Trophoblast cell (in vitro differentiated cells and primary cell): Measurements from ENCODE around the gene NR5A1.

ENCODE experiments used
- DNase-seq, 2 donors: peaks; one replicate each; pipeline ENCODE4 v3.0.0-alpha.2; 2016
- H2AFZ ChIP-seq: 2 replicates; pipeline ENCODE4 v1.6.1; 2013; ENCODE audit warnings: low read length, moderate library complexity, mild to moderate bottlenecking; ENCODE audit not compliant: insufficient read depth, poor library complexity
- H2AK5ac ChIP-seq: 2 replicates; pipeline ENCODE4 v1.6.1; 2013; ENCODE audit warnings: mild to moderate bottlenecking, low read length
- H2BK120ac ChIP-seq: 2 replicates; pipeline ENCODE4 v1.6.1; 2013; ENCODE audit warnings: low read length, mild to moderate bottlenecking, moderate library complexity; ENCODE audit not compliant: insufficient read depth, poor library complexity
- H2BK12ac ChIP-seq: 2 replicates; pipeline ENCODE4 v1.6.1; 2013; ENCODE audit warnings: mild to moderate bottlenecking, low read length, moderate library complexity
- H2BK5ac ChIP-seq: 2 replicates; pipeline ENCODE4 v1.6.1; 2013; ENCODE audit warnings: low read length, low read depth, moderate library complexity, mild to moderate bottlenecking; ENCODE audit not compliant: poor library complexity
- H3K14ac ChIP-seq: 2 replicates; pipeline ENCODE4 v1.6.1; 2013; ENCODE audit warnings: mild to moderate bottlenecking, low read length
- H3K18ac ChIP-seq: 2 replicates; pipeline ENCODE4 v1.6.1; 2013; ENCODE audit warnings: mild to moderate bottlenecking, low read length
- H3K23ac ChIP-seq: 2 replicates; pipeline ENCODE4 v1.6.1; 2013; ENCODE audit warnings: low read length
- H3K27ac ChIP-seq: 2 replicates; pipeline ENCODE4 v1.5.1; 2013; ENCODE audit warnings: low read depth, mild to moderate bottlenecking, inconsistent platforms, low read length, moderate library complexity
- H3K27me3 ChIP-seq: 2 replicates; pipeline ENCODE4 v1.6.1; 2013; ENCODE audit warnings: inconsistent platforms, mild to moderate bottlenecking, low read length, moderate library complexity; ENCODE audit not compliant: insufficient read depth
- H3K36me3 ChIP-seq, 2 experiments: 1 replicate in 1 of 2; 2 replicates in 1 of 2; pipeline ENCODE4 v1.6.1; 2013; ENCODE audit warnings: low read length in 2 of 2, mild to moderate bottlenecking in 2 of 2, moderate library complexity in 1 of 2; ENCODE audit not compliant: insufficient read depth in 2 of 2, control insufficient read depth in 1 of 2
- H3K4ac ChIP-seq: 2 replicates; pipeline ENCODE4 v1.6.1; 2013; ENCODE audit warnings: low read depth, mild to moderate bottlenecking, low read length, moderate library complexity
- H3K4me1 ChIP-seq, 2 experiments: 1 replicate in 1 of 2; 2 replicates in 1 of 2; pipeline ENCODE4 v1.6.1; 2013; ENCODE audit warnings: low read length in 2 of 2, mild to moderate bottlenecking in 2 of 2, moderate library complexity in 1 of 2; ENCODE audit not compliant: insufficient read depth in 2 of 2, control insufficient read depth in 1 of 2
- H3K4me2 ChIP-seq: 2 replicates; pipeline ENCODE4 v1.6.1; 2013; ENCODE audit warnings: inconsistent platforms, mild to moderate bottlenecking, low read length, moderate library complexity
- H3K4me3 ChIP-seq: 2 replicates; pipeline ENCODE4 v1.5.1; 2013; ENCODE audit warnings: mild to moderate bottlenecking, low read depth, low read length, inconsistent platforms
- H3K79me1 ChIP-seq: one replicate; pipeline ENCODE4 v1.6.1; 2013; ENCODE audit warnings: low read length
- H3K79me2 ChIP-seq: 2 replicates; pipeline ENCODE4 v1.6.1; 2013; ENCODE audit warnings: low read length, mild to moderate bottlenecking; ENCODE audit not compliant: control insufficient read depth, insufficient read depth, poor library complexity
- H3K9ac ChIP-seq: 2 replicates; pipeline ENCODE4 v1.6.1; 2013; ENCODE audit warnings: mild to moderate bottlenecking, low read length
- H3K9me3 ChIP-seq: 2 replicates; pipeline ENCODE4 v1.6.1; 2013; ENCODE audit warnings: low read depth, mild to moderate bottlenecking, control low read depth, inconsistent platforms, low read length; ENCODE audit not compliant: insufficient read depth
- H4K12ac ChIP-seq: 2 replicates; pipeline ENCODE4 v1.6.1; 2013; ENCODE audit warnings: low read depth, mild to moderate bottlenecking, low read length, moderate library complexity
- H4K8ac ChIP-seq: 2 replicates; pipeline ENCODE4 v1.6.1; 2013; ENCODE audit warnings: low read depth, mild to moderate bottlenecking, low read length, moderate library complexity
- H4K91ac ChIP-seq: one replicate; pipeline ENCODE4 v1.6.1; 2013; ENCODE audit warnings: low read depth, mild to moderate bottlenecking, low read length, moderate library complexity
- WGBS: extraction: QIAGEN DNeasy Blood & Tissue Kit; methylation state at CpG from one replicate; pipeline ENCODE4 v1.1.7; 2013; ENCODE audit warnings: missing lambda C conversion rate; ENCODE audit not compliant: insufficient read length, insufficient coverage; ENCODE audit errors: extremely low coverage; 5-methylcytosine and 5-hydroxymethylcytosine counted together

Gene NR5A1

DNA sequence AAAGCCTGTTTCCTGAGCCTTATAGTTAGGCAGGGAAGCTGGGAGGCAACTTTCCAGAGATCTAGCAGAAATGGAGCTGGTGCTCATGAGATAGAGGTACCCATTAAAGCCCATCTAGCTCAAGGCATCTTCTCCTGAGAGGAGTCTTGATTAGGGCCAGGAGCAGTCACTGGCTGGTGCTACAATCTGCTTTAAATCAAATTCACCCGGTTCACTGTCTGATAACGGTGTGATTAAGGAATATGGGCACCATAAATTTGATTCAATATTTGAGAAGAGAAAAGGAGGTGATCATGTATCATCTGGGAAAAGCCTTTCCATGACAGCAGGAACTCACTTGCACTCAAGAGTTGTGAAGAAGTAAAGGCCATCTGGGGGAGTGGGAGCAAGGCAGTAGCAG, 23.9 kb upstream of the NR5A1 start:
- H3K9ac ChIP-seq = no peak overlapping the region
- no peak overlapping the region for H4K12ac ChIP-seq
- no peak overlapping the region for H3K4me3 ChIP-seq
- H3K79me1 ChIP-seq = no peaks in the 10 kb centered on the region
- no peak overlapping the region for H3K4me2 ChIP-seq
- no peaks in the 10 kb centered on the region for H3K9me3 ChIP-seq
- H3K4me1 ChIP-seq = no peaks in the 10 kb centered on the region
- no peak overlapping the region for H2BK120ac ChIP-seq
- no peaks in the 10 kb centered on the region for H3K27me3 ChIP-seq
- no peak overlapping the region for H3K14ac ChIP-seq
- peaks cover 12 to 16% of the 10 kb centered on the region in 2 experiments for H3K36me3 ChIP-seq
- no peak overlapping the region for H3K18ac ChIP-seq
- WGBS = no CpG with 5 or more reads among the region's 2 CpGs
- H3K27ac ChIP-seq = no peak overlapping the region
- no peak for DNase-seq
- no peak overlapping the region for H3K23ac ChIP-seq
- no peak overlapping the region for H2AFZ ChIP-seq
- H3K79me2 ChIP-seq = no peaks in the 10 kb centered on the region
- no peak overlapping the region for H4K8ac ChIP-seq
- no peak overlapping the region for H2BK5ac ChIP-seq
- no peak overlapping the region for H3K4ac ChIP-seq
- no peak overlapping the region for H2AK5ac ChIP-seq
- no peak overlapping the region for H2BK12ac ChIP-seq
- no peak overlapping the region for H4K91ac ChIP-seq

- no peak overlapping the region for H3K23ac ChIP-seq
- H2BK5ac ChIP-seq = no peak overlapping the region
- H4K12ac ChIP-seq = no peak overlapping the region
- H4K8ac ChIP-seq = no peak overlapping the region
- DNase-seq = no peak
- H3K79me2 ChIP-seq = no peaks in the 10 kb centered on the region
- WGBS = no CpG with 5 or more reads among the region's 4 CpGs
- no peak overlapping the region for H3K14ac ChIP-seq
- no peak overlapping the region for H3K4ac ChIP-seq
- no peaks in the 10 kb centered on the region for H3K27me3 ChIP-seq
- peaks cover 7 to 14% of the 10 kb centered on the region in 2 experiments for H3K36me3 ChIP-seq
- no peak overlapping the region for H3K4me2 ChIP-seq
- H3K9ac ChIP-seq = no peak overlapping the region
- no peak overlapping the region for H3K4me3 ChIP-seq
- H4K91ac ChIP-seq = no peak overlapping the region
- H3K9me3 ChIP-seq = no peaks in the 10 kb centered on the region
- H2BK120ac ChIP-seq = no peak overlapping the region
- H3K18ac ChIP-seq = no peak overlapping the region
- H3K79me1 ChIP-seq = no peaks in the 10 kb centered on the region
- no peak overlapping the region for H2AK5ac ChIP-seq
- no peak overlapping the region for H3K27ac ChIP-seq
- no peaks in the 10 kb centered on the region for H3K4me1 ChIP-seq
- no peak overlapping the region for H2AFZ ChIP-seq
- no peak overlapping the region for H2BK12ac ChIP-seq
Measured at GRCh38 chr9:124530246-124530645, 23.0 kb upstream of the NR5A1 start.

DNA sequence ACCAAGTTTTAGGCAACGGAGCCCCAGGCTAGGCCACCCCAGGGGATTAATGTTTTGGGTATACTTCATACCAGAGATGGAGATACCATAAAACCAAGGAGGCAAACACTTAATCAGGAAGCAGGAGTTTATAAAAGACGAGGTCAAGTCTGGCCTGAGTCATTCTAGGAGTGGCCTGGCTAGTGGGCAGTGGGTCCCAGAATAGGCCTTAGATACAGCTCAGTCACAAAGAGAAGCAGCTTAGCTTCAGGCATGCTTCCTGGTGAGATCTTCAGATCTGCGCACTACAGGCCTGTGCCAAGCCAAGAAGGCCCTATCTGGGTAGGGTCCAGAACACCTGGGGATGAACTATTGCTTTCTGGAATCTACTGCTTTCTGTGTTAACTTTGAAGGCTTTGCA, 20.6 kb upstream of the NR5A1 start:
- DNase-seq = no peak
- Histone ChIP-seq H3K4ac (no peak overlapping the region), H3K23ac (no peak overlapping the region), H4K8ac (no peak overlapping the region), H4K12ac (no peak overlapping the region), H3K36me3 (peaks cover 4 to 16% of the 10 kb centered on the region in 2 experiments), H2BK120ac (no peak overlapping the region), H3K27ac (no peak overlapping the region), H3K14ac (no peak overlapping the region), H4K91ac (no peak overlapping the region), H2AK5ac (no peak overlapping the region), H2AFZ (no peak overlapping the region), H3K9me3 (no peaks in the 10 kb centered on the region), H3K79me2 (no peaks in the 10 kb centered on the region), H3K18ac (no peak overlapping the region), H3K79me1 (no peaks in the 10 kb centered on the region), H3K4me3 (no peak overlapping the region), H3K4me1 (peaks cover 0 to under 1% of the 10 kb centered on the region in 2 experiments), H3K27me3 (no peaks in the 10 kb centered on the region), H3K4me2 (no peak overlapping the region), H3K9ac (no peak overlapping the region), H2BK5ac (no peak overlapping the region), H2BK12ac (no peak overlapping the region)
- no CpG with 5 or more reads among the region's 3 CpGs for WGBS

DNA sequence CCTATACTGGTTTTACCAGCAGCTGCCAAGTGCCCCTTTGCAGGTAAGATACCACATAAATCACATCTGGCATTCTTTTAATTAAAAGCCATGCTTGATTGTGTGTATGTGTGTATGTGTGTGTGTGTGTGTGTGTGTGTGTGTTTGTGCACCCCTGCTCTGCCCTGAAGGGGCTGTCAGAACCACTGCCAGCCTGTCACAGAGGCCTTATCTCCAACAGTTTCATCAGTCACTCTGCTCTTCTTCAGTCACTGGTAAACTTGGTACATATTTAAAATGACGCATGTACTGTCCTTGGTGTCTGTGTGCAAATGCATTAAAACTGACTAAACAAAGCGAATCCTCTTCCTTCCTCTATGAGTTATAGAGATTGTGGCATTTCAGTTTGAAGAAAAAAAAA, 19.0 kb upstream of the NR5A1 start:
- Histone ChIP-seq H2BK5ac (no peak overlapping the region), H2BK12ac (no peak overlapping the region), H3K27me3 (no peaks in the 10 kb centered on the region), H4K12ac (no peak overlapping the region), H3K4ac (no peak overlapping the region), H3K36me3 (peaks cover 5 to 15% of the 10 kb centered on the region in 2 experiments), H3K14ac (no peak overlapping the region), H2AK5ac (no peak overlapping the region), H4K8ac (no peak overlapping the region), H3K27ac (no peak overlapping the region), H3K23ac (no peak overlapping the region), H2BK120ac (no peak overlapping the region), H3K4me2 (no peak overlapping the region), H3K4me1 (peaks cover 2 to 10% of the 10 kb centered on the region in 2 experiments), H4K91ac (no peak overlapping the region), H3K79me1 (peaks cover 1% of the 10 kb centered on the region), H3K9ac (no peak overlapping the region), H3K18ac (no peak overlapping the region), H3K9me3 (no peaks in the 10 kb centered on the region), H3K79me2 (peaks cover under 1% of the 10 kb centered on the region), H3K4me3 (no peak overlapping the region), H2AFZ (no peak overlapping the region)
- peak in 1 of 2 donors; percentile 43 for DNase-seq
- WGBS = no CpG with 5 or more reads among the region's 2 CpGs
